GM19455 (cell line): ENCODE data around the gene AGBL1.
"Not testable (repeated sequence)": the region's sequence is repeated elsewhere in the genome, so short reads cannot be mapped to it uniquely, and the experiment has no call there.

Experiments used
- ATAC-seq: cut with Tn5 transposase; IDR thresholded peaks from one replicate; pipeline ENCODE4 v1.9.1; 2021; ENCODE audit not compliant: unreplicated experiment

Gene AGBL1

DNA sequence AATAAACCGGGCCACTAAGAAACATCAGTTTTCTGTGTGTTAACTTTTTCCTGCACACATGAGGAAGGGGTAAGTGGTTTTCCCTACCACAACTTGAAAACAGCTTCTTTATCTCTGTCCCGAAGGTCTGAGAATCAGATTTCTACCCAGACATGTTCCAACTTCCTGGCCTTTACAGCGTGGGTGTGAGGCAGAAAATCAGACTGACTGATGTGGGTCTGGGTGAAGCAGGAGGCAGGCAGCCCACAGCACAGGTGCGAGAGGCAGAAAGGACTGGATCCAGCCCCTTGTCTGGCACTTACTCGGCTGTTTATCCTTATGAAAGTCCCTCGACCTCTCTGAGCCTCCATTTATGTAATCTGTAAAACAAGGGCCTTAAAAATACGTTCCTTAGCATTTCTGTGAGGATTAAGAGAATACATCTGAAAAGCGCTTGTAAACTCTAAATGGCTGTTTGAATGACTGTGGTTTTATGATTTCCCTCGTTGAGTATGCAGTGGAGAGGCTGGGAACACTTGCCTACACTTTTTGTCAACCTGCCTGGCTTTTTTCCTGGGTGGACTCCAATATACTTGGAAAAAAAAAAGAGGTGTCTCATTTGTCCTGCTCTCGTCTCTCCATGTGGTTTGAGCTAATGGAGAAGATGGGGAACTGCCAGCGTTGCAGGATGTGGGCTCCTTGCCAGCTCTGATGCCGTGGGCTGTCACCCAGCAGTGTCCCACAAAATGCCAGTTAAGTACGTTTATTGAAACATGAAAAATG, 3.1 kb downstream of the AGBL1 start:
- ATAC-seq = no peak

- ATAC-seq = no peak
Measured at GRCh38 chr15:86087808-86088207, 8.1 kb downstream of the AGBL1 start.

- no peak for ATAC-seq
Measured at GRCh38 chr15:86089422-86089821, 9.8 kb downstream of the AGBL1 start.

GRCh38 chr15:86101818-86102217, 22.1 kb downstream of the AGBL1 start:
- no peak for ATAC-seq

DNA sequence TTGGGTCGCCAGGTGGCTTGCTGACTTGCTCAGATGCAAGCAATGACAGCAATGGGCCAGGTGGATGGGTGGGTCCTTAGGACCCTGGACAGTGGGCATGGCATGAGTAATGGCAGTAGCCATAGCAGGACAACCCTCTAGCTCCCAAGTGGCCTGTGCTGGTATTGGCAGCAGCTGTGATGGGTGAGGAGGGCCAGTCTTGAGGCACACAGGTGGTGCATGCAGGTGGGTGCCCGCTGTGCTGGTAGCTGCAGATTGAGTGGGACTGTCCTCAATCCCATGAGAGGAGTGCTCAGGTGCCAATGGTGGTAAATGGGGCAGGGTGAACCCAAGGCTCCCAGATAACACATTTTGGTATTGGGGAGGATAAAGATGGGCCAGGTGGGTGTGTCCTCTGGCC, 24.2 kb downstream of the AGBL1 start:
- no peak for ATAC-seq

DNA sequence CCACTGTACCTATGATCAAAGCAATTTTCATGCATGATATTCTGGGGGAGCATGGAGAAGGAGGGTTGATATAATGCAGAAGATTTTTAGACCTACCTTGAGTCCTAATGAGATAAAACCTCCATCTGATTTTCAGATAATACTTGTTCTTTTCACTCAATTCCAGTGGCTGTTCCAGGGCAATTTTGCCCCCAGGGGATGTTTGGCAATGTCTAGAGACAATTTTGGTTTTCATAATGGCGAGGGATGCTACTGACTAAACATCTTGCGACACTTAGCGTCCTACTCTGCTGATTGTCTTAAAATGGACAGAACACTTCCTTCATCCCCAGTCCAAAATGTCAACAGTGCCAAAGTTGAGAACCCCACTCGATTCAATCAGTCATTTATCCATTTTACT, 26.6 kb downstream of the AGBL1 start:
- ATAC-seq = no peak

GRCh38 chr15:86115145-86115801, 35.6 kb downstream of the AGBL1 start:
- ATAC-seq = no peak

DNA sequence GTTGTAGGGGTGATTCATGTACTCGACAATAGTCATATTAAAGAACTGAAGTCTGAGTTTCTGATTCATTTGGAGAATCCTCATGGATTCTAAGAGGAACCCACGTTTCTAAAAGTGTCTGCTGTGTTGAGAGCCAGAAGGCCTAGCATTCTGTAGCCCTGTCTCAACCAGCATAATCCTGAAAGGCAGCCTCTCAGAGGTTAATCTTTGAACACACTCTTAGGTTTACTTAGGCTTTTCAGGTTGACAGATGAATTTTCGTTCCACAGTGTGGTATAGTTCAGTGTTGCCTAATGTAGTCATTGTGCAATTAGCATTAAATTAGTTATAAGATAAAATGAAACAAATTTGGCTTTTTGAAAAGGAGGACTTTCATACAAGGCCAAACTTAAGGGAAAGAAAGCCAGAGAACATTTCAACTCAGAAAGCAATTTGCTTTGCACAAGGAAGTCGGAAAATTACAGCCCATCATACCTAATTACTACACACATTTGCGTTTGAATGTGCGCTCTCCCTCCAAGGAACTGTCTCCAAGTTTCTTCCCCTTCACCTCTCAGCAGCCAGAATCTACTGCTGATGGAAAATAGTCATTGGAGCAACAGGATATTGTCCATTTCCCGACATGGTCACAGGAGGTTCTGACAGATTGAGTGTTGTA, 42.0 kb downstream of the AGBL1 start:
- ATAC-seq = no peak

DNA sequence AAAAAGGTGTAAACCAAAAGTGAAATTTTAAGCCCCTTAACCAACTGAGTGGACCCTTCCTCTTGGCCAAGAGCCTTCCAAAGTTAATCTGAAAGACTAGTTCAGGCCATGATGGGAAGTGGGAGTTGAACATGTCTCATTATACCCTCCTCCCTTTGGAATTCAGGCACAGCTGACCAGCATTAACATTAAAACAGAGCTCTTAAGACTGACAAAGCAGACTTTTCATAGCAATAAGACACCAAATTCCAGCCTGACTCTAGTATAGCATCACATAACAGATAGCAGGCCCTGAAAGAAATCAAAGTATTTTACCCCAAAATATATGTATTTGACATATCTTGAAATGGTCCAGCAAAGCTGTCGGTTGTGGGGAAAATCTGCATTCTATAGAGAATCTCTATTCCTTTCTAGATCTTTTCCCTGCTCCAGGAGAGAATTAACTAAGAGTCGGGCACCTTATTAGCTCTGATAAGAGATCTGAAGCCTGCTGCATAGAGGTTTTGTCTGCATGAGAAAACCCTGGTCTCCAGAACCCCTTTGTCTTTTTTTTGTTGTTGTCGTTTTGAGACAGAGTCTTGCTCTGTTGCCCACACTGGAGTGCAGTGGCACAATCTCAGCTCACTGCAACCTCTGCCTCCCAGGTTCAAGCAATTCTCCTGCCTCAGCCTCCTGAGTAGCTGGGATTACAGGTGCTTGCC, 43.2 kb downstream of the AGBL1 start:
- not testable (repeated sequence) for ATAC-seq

GRCh38 chr15:86125775-86126174, 46.1 kb downstream of the AGBL1 start:
- ATAC-seq = no peak

GRCh38 chr15:86127547-86127946, 47.9 kb downstream of the AGBL1 start:
- no peak for ATAC-seq

- ATAC-seq = no peak
Measured at GRCh38 chr15:86135041-86135440, 55.4 kb downstream of the AGBL1 start.

- ATAC-seq = no peak
Measured at GRCh38 chr15:86136861-86137260, 57.2 kb downstream of the AGBL1 start.

- ATAC-seq = no peak
Measured at GRCh38 chr15:86138798-86139197, 59.1 kb downstream of the AGBL1 start.

DNA sequence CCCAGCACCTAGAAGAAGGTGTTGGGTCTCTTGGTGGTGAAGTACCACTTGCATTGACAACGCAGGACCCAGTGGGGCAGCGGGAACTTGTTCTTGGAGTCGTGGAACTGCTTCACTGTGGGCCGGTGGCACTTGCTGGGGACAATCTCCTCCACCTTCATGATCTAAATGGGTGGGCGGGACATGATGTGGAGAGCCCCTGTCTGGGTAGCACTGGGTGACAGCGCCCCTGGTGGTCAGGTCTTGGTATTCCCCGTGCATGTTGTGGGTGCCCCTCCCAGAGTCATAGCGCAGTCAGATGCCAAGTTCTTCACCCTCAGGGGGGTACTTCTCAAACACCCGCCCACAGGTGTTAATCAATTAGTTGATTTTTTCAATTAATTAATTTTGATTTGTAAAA, 60.2 kb downstream of the AGBL1 start:
- ATAC-seq = no peak

DNA sequence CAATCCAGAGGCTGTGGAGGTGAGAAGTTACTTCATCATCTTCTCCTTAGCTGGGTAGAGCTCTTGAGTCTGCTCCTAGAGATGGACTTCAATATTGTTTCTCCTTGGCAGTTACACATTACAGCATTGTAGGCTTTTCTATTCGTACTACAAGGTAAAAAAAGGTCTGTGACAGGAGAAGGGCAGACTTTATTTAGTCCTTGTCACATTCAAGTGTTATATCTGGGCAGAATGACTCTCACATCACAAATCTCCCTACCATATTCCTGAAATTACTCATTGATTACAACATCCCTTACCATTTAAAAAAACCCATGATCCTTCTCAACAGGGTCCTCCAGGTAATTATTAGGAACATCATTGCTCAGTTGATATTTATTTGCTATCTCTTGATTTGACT, 75.0 kb downstream of the AGBL1 start:
- ATAC-seq = no peak

GRCh38 chr15:86155551-86155950, 75.9 kb downstream of the AGBL1 start:
- ATAC-seq = no peak

DNA sequence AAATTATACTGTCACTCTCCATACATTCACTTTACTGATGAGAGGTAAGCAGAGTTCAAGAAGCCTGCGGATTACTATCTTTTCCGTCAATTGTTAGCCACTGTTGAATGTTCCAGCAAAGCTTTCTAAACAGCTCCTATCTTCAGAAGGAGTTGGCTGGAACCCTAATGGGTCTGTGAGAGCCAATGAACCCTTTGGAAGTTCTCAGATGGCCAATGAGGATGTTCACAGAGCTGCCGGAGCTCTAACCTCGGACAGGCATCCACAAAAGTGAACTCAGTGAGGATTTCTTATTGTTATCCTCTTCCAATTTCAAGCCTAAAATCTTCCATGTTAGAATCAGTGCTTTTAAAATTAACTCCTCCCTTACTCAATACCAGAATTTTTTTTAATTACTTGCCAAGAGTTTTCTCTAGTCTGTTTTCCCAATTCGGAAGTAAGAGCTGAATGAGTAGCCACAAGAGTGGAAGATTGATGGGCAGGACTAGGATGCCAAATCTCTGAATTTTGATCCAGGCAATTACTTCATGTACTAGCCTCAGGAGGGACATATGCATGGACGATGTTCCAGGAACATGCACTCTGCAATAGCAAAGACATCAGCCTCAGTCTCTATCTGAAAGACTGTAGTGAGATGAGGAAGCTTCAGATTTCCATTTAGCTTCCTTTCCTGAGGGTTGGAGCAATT, 78.1 kb downstream of the AGBL1 start:
- ATAC-seq = no peak

- no peak for ATAC-seq
Measured at GRCh38 chr15:86159468-86159867, 79.8 kb downstream of the AGBL1 start.

DNA sequence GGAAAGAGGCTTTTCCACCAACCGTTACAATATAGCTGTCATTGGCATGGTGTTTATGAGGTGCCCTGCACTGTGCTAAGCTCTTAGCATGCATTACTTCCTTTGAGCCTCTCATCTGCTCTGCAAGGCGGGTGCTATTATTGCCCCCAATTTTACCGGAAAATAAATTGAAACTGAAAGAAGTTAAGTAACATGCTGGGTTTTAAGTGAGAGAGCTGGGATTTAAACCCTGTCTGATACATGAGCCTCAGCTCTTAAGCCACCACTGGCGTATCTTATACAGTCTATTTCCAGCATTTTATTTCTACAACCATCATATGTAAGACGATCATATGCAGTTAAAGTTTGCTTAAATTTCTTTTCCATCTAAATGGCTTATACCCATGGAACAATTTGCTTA, 81.6 kb downstream of the AGBL1 start:
- no peak for ATAC-seq

- ATAC-seq = no peak
Measured at GRCh38 chr15:86162172-86162591, 82.5 kb downstream of the AGBL1 start.
